ENCODE measurements around the gene GATA2. TPM values are rescaled to one million over a fixed set of nuclear protein-coding genes. Genes with fewer than 3 reads are reported as not detected.

Gene GATA2
- total and polyA plus RNA-seq, 2 donors (not counting 1 experiment from before 2014, with no cell fraction given) = 0.27 TPM; not detected in 1

DNA sequence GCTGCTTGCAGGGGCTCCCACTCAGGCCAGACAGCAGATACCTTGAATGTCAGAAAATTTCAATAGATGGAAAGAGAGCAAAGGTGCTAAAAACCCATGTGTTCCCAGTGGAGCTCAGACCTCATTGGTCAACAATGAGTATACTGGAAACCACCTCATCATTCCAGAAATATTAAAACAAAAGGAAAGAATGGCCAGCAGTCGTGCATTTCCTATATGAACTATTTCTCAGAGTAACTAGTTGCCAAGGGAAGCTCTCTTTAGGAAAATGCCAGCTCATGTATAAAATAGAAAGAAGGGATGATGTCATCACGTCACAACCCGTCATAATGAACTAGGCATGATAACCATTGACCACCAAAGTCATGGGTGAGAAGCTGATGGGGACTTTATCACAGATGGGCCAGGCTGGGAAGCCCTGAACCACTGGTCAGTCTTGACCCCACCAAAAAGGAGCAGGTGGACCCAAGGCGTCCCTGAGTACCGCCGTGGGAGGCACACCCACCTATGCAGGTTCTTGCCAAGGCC, 43.8 kb downstream of the GATA2 start:
- H4K20me1 ChIP-seq (ENCODE audit: control insufficient read depth, insufficient read depth, low read length, poor library complexity, severe bottlenecking) = no peaks in the 10 kb centered on the region
- WGBS (ENCODE audit: insufficient coverage) = 96% methylated on average over 3 of the region's 6 CpGs
- H3K36me3 ChIP-seq (replicated peaks in 1 of 2; ENCODE audit: control extremely low read depth in 1 of 2, control insufficient read depth in 1 of 2, extremely low read depth in 1 of 2, insufficient read depth in 2 of 2, low read length in 1 of 2) = no peaks in the 10 kb centered on the region
- no peaks in the 10 kb centered on the region for H3K79me2 ChIP-seq (ENCODE audit: control insufficient read depth, insufficient read depth, low read length)
- H3K4me1 ChIP-seq (ENCODE audit: control insufficient read depth in 2 of 2, insufficient read depth in 2 of 2, low read length in 2 of 2) = no peaks in the 10 kb centered on the region
- H3K27ac ChIP-seq (ENCODE audit: low read length in 2 of 2) = no peak overlapping the region
- H3K9me3 ChIP-seq (ENCODE audit: control extremely low read depth in 1 of 3, control insufficient read depth in 2 of 3, insufficient read depth in 1 of 3, low read length in 2 of 3) = peaks cover 0 to 22% (median 0%) of the 10 kb centered on the region in 3 donors
- no peak overlapping the region for H3K27ac Mint-ChIP-seq
- H3K27me3 Mint-ChIP-seq = peaks cover 36% of the 10 kb centered on the region
- ChIA-PET POLR2A (no interaction called here), CTCF (no interaction called here)
- H2AFZ ChIP-seq (ENCODE audit: insufficient read depth, low read depth, low read length, poor library complexity, severe bottlenecking) = no peak overlapping the region
- ATAC-seq (ENCODE audit: low read depth) = no peak
- peaks cover 0 to 12% (median 0%) of the 10 kb centered on the region in 4 experiments for H3K27me3 ChIP-seq (replicated peaks in 1 of 4; ENCODE audit: control extremely low read depth in 1 of 4, control insufficient read depth in 3 of 4, insufficient read depth in 4 of 4, low read length in 3 of 4)
- H3K9me3 Mint-ChIP-seq (ENCODE audit: insufficient read depth) = peaks cover 12% of the 10 kb centered on the region
- intact Hi-C loops (cut with micrococcal nuclease) = no loop called here
- H3K4me3 Mint-ChIP-seq = no peak overlapping the region
- TF ChIP-seq, protein P1, sequence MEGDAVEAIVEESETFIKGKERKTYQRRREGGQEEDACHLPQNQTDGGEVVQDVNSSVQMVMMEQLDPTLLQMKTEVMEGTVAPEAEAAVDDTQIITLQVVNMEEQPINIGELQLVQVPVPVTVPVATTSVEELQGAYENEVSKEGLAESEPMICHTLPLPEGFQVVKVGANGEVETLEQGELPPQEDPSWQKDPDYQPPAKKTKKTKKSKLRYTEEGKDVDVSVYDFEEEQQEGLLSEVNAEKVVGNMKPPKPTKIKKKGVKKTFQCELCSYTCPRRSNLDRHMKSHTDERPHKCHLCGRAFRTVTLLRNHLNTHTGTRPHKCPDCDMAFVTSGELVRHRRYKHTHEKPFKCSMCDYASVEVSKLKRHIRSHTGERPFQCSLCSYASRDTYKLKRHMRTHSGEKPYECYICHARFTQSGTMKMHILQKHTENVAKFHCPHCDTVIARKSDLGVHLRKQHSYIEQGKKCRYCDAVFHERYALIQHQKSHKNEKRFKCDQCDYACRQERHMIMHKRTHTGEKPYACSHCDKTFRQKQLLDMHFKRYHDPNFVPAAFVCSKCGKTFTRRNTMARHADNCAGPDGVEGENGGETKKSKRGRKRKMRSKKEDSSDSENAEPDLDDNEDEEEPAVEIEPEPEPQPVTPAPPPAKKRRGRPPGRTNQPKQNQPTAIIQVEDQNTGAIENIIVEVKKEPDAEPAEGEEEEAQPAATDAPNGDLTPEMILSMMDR (IDR thresholded peaks at IDR 0.05) = no peak
- TF ChIP-seq EZH2 (IDR thresholded peaks at IDR 0.05; ENCODE audit: borderline replicate concordance, insufficient read depth, low read depth, low read length, poor library complexity, severe bottlenecking) = no peak
- H3K4me2 ChIP-seq (replicated peaks; ENCODE audit: low read depth, low read length, poor library complexity, severe bottlenecking) = no peak overlapping the region
- peaks cover 6% of the 10 kb centered on the region for H3K4me1 Mint-ChIP-seq
- no peak for DNase-seq
- H3K4me3 ChIP-seq (ENCODE audit: control extremely low read depth in 1 of 5, extremely low read depth in 1 of 5, insufficient read depth in 1 of 5, low read depth in 2 of 5, low read length in 4 of 5) = no peak overlapping the region
- H3K9ac ChIP-seq (ENCODE audit: low read length) = no peak overlapping the region

DNA sequence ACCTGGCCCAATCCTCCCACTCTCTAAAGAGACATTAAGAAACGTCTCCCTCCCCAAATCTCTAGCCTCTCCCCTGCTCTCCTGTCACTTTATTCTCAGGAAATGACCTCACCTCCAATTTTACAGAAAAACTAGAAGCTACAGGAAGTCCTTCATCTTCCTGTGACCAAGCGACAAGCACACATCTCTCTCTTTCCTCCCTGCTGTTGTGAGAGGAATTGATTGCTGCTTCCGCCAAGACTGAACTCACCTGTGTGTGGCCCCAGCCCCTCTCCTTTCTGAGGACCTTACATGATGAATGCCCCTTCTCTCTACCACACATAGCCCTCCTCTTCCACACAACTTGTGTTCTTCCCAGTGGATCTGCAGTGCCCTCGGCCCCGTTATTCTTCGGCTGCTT, 44.5 kb downstream of the GATA2 start:
- Histone ChIP-seq H3K9ac (ENCODE audit: low read length) (no peak overlapping the region), H3K9me3 (ENCODE audit: control extremely low read depth in 1 of 3, control insufficient read depth in 2 of 3, insufficient read depth in 1 of 3, low read length in 2 of 3) (peaks cover 0 to 22% (median 0%) of the 10 kb centered on the region in 3 donors), H3K4me2 (replicated peaks; ENCODE audit: low read depth, low read length, poor library complexity, severe bottlenecking) (no peak overlapping the region), H3K4me1 (ENCODE audit: control insufficient read depth in 2 of 2, insufficient read depth in 2 of 2, low read length in 2 of 2) (no peaks in the 10 kb centered on the region), H3K79me2 (ENCODE audit: control insufficient read depth, insufficient read depth, low read length) (no peaks in the 10 kb centered on the region), H4K20me1 (ENCODE audit: control insufficient read depth, insufficient read depth, low read length, poor library complexity, severe bottlenecking) (no peaks in the 10 kb centered on the region), H3K27ac (ENCODE audit: low read length in 2 of 2) (no peak overlapping the region), H2AFZ (ENCODE audit: insufficient read depth, low read depth, low read length, poor library complexity, severe bottlenecking) (peak overlapping the region; percentile 46), H3K4me3 (ENCODE audit: control extremely low read depth in 1 of 5, extremely low read depth in 1 of 5, insufficient read depth in 1 of 5, low read depth in 2 of 5, low read length in 4 of 5) (no peak overlapping the region), H3K36me3 (replicated peaks in 1 of 2; ENCODE audit: control extremely low read depth in 1 of 2, control insufficient read depth in 1 of 2, extremely low read depth in 1 of 2, insufficient read depth in 2 of 2, low read length in 1 of 2) (no peaks in the 10 kb centered on the region), H3K27me3 (replicated peaks in 1 of 4; ENCODE audit: control extremely low read depth in 1 of 4, control insufficient read depth in 3 of 4, insufficient read depth in 4 of 4, low read length in 3 of 4) (peaks cover 0 to 13% (median 0%) of the 10 kb centered on the region in 4 experiments)
- intact Hi-C loops (cut with micrococcal nuclease) = no loop called here
- no peak for DNase-seq
- ChIA-PET POLR2A (no interaction called here), CTCF (no interaction called here)
- Mint-ChIP-seq H3K27ac (no peak overlapping the region), H3K4me1 (peaks cover 6% of the 10 kb centered on the region), H3K4me3 (no peak overlapping the region), H3K9me3 (ENCODE audit: insufficient read depth) (peaks cover 12% of the 10 kb centered on the region), H3K27me3 (peaks cover 33% of the 10 kb centered on the region)
- WGBS (ENCODE audit: insufficient coverage) = 71% methylated on average over 4 of the region's 6 CpGs
- no peak for ATAC-seq (ENCODE audit: low read depth)
- no peak for TF ChIP-seq EZH2 (IDR thresholded peaks at IDR 0.05; ENCODE audit: borderline replicate concordance, insufficient read depth, low read depth, low read length, poor library complexity, severe bottlenecking)
- TF ChIP-seq, protein P1 (IDR thresholded peaks at IDR 0.05) = no peak

Measured in B cell (primary cell).